ENCODE measurements around the gene NPEPL1.

The NPEPL1 gene

DNA sequence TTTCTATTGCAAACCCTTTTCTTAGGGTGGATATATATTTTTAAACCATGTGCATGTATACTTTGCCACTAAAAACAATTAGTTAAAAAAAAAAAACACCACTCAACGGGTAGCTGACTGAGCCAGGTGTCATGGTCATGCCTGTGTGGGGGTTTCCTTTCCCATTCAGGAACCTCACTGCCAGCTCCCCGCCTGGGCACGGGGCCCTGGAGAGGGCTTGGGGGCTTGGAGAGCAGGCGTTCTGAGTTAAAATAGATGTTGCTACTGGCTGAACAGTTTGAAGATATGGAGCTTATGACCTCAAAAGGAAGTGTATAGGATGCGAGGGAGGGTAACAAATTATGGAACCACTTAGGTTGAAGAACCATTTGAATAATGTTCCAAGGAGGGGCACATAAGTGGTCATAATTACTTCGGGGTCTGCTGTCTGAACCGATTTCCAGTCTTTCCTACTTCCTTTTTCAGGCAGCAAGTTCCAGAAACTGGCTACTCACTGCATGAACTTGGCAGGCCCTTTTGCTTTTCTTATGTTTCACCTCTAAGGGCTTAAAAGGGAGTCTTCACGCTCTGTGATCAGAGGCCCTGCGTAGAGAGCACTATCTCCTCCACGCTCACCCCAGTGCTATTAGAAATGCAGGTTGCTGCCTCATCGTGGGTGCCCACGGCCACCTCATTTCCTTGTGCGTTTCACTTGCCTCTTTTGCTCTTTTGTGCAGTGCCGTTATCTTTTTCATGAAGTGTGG lies 31.6 kb upstream of the NPEPL1 start:
- TF ChIP-seq, protein P1, sequence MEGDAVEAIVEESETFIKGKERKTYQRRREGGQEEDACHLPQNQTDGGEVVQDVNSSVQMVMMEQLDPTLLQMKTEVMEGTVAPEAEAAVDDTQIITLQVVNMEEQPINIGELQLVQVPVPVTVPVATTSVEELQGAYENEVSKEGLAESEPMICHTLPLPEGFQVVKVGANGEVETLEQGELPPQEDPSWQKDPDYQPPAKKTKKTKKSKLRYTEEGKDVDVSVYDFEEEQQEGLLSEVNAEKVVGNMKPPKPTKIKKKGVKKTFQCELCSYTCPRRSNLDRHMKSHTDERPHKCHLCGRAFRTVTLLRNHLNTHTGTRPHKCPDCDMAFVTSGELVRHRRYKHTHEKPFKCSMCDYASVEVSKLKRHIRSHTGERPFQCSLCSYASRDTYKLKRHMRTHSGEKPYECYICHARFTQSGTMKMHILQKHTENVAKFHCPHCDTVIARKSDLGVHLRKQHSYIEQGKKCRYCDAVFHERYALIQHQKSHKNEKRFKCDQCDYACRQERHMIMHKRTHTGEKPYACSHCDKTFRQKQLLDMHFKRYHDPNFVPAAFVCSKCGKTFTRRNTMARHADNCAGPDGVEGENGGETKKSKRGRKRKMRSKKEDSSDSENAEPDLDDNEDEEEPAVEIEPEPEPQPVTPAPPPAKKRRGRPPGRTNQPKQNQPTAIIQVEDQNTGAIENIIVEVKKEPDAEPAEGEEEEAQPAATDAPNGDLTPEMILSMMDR (conservative IDR thresholded peaks at IDR 0.05): no peak

DNA sequence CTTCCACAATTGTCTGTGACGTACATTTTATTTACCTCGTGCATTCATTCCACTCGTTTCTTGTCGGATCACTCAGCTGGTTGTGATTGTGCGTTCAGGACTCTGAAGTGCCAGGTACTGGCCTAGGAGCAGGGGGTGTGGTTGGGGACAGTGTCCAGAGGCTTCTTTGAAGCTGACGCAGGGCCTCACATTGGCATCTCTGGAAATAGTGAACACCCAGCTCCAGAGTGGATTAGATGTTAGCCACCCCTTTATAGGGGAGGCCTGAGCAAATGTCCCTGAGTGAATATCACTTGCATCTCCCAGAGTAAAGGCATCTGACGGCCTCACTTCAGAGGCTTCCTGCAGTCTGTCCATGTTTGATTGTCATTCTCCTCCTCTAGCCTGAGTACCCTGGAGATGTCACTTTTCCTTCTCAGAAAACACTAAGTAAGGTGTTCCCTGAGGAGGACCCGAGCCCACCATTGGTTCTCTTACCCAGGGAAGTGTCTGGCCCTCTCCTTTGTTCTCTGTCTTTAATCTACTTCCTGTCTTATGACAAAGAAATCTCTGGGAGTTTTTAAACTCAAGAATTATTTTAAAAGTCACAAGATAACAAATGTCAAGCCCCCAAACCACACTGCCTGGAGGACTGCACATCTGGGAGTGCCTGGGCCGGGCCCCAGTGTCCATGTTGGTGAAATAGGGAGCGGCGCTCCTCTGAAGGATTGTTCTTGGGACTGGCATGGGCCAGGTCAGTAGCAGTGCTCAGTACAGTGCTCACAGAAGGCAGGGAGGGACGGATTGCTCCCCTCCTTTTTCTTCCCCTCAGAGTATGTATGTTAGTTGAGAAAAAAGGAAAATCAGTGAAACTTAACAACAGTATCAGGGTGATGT lies 30.8 kb upstream of the NPEPL1 start:
- TF ChIP-seq, protein P1 (conservative IDR thresholded peaks at IDR 0.05): no peak
- H3K27ac ChIP-seq: no peak overlapping the region

More for the DNA sequence above, 31.6 kb upstream of the NPEPL1 start:
- no peak overlapping the region for H3K27ac ChIP-seq

DNA sequence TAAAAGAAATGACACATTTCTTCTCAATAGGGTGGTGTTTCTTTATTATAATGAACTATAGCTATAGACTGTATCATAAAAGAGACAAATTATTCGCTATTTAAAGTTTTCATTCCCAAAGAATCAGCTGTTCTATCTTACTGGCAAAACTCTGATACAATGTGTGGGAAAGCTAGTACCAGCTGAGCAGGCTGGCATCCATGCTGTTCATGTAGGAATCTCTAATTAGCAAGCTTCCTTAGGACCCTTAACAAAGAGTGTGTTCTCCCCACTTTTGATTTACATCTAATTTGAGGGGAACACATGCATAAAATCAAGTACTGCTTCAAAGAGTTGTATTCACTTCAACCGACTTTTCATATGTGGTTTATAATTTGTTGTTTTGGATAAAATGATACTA lies 28.3 kb upstream of the NPEPL1 start:
- TF ChIP-seq, protein P1 (conservative IDR thresholded peaks at IDR 0.05): no peak
- no peak overlapping the region for H3K27ac ChIP-seq

DNA sequence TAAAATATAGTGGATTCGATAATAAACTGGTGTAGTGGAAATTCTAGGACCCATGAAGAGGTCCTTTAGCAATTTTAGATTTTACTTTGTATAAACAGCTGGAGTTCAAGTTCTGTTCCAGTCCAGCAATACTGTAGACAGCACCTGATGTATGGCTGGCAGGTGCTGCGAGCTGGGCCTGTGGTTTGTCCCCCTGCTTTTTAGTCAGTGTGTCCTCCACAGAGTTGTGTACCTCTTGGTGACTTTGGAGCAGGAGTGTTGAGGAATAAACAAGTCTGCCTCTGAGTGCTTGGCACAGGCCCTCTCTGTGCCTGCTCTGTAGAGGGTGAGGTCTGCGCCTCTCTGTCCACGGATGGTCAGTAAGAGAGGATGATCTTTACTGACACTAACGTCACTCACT lies 27.7 kb upstream of the NPEPL1 start:
- no peak overlapping the region for H3K27ac ChIP-seq
- TF ChIP-seq, protein P1 (conservative IDR thresholded peaks at IDR 0.05): no peak

DNA sequence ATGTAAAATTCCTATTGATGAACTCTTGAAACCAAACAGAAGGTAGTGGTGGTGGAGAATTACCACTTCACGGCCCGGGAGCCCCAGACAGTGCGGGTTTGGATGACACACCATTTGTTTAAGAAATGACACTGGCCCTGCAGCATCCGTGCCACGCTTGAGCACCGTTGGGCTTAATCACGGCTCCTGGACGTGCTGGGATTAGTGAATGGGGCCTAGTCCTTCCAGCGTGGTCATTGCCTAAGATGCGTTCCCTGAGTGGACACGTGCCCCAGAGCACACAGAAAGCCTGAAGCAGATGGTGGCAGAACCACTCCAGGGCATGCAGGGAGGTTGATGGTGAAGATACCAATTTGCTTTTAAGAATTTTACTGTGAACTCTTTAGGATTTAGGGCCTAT lies 27.0 kb upstream of the NPEPL1 start:
- TF ChIP-seq, protein P1 (conservative IDR thresholded peaks at IDR 0.05): no peak
- H3K27ac ChIP-seq: no peak overlapping the region

DNA sequence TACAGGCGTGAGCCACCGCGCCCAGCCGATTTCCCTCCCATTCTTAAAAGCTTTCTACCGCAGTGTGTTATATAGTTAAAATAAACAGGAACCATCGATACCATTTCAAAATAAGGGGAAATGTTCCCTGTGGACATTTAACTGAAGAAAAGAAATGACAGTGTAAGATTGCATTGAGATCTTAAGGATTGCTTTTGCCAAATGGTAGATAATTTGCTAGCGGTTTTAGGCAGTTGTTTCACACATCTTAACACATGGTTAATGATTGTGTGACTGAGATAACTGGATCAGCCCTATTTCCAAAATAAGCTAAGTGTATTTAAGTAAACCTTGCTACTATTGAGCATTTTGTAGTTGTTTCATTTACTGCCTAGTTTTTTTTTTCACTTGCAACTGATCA lies 25.9 kb upstream of the NPEPL1 start:
- TF ChIP-seq, protein P1 (conservative IDR thresholded peaks at IDR 0.05): no peak
- no peak overlapping the region for H3K27ac ChIP-seq

DNA sequence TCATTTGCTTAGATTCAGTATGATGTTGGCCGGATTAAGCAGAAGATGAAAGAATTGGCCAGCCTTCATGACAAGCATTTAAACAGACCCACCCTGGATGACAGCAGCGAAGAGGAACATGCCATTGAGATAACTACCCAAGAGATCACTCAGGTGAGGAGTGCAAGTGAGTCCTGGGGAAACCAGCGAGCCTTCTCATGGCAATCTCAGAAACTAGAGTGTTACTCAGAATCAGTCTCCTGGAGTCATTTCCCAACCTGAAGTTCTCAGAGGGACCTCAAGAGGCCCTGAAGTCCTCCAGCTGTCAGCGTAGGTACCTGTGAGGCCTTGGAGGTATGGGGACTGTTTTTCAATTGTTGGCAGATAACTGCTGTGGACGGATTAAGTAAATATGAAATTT lies 24.6 kb upstream of the NPEPL1 start:
- TF ChIP-seq, protein P1 (conservative IDR thresholded peaks at IDR 0.05): no peak
- no peak overlapping the region for H3K27ac ChIP-seq
